ENCODE data around the gene ANGEL1. TPM values are rescaled to one million over a fixed set of nuclear protein-coding genes. Genes with fewer than 3 reads are reported as not detected.

The ANGEL1 gene
- total and polyA plus RNA-seq, 2 experiments from 2014 or later, result 5.3 to 31.6 TPM

- Histone ChIP-seq H3K36me3 (ENCODE audit: insufficient read depth) (peaks cover 4% of the 10 kb centered on the region; the same call in 1 of the 2 replicates), H3K27ac (ENCODE audit: low read depth) (no peak overlapping the region), H3K79me2 (replicated peaks; ENCODE audit: insufficient read depth) (no peaks in the 10 kb centered on the region), H3K4me1 (ENCODE audit: insufficient read depth) (no peaks in the 10 kb centered on the region), H3K27me3 (ENCODE audit: insufficient read depth) (no peaks in the 10 kb centered on the region), H3K4me3 (no peak overlapping the region), H3F3A (replicated peaks; ENCODE audit: low read depth) (no peaks in the 10 kb centered on the region), H2AFZ (no peak overlapping the region), H3K4me2 (no peak overlapping the region), H3K9me2 (ENCODE audit: insufficient read depth) (no peaks in the 10 kb centered on the region), H4K20me1 (replicated peaks; ENCODE audit: insufficient read depth) (0 out of 2 replicates have a peak, but pooled peaks cover 3% of the 10 kb centered on the region)
- Mint-ChIP-seq H3K4me1 (peaks cover 12% of the 10 kb centered on the region; the same call in 2 of the 3 replicates), H3K27ac (no peak overlapping the region), H3K9me3 (no peaks in the 10 kb centered on the region), H3K27me3 (ENCODE audit: insufficient read depth, low read depth, poor library complexity) (peaks cover 5% of the 10 kb centered on the region), H3K4me3 (no peak overlapping the region), H3K36me3 (ENCODE audit: low read depth) (peaks cover 47% of the 10 kb centered on the region)
- no peak for TF ChIP-seq STAT1 (IDR thresholded peaks at IDR 0.05; ENCODE audit: unreplicated experiment)
- no peak for TF ChIP-seq ZNF331 (CRISPR knock-in tag; IDR thresholded peaks at IDR 0.05; ENCODE audit: low read depth)
- TF ChIP-seq EZH2 (IDR thresholded peaks at IDR 0.05; ENCODE audit: low read depth, unreplicated experiment), result no peak
- TF ChIP-seq JUNB (IDR thresholded peaks at IDR 0.05; ENCODE audit: unreplicated experiment), result no peak
- no peak for TF ChIP-seq POLR2AphosphoS5 (IDR thresholded peaks at IDR 0.05; ENCODE audit: low read depth)
- no peak for TF ChIP-seq CREB1 (CRISPR knock-in tag; IDR thresholded peaks at IDR 0.05; ENCODE audit: low read depth)
- TF ChIP-seq, protein P1, sequence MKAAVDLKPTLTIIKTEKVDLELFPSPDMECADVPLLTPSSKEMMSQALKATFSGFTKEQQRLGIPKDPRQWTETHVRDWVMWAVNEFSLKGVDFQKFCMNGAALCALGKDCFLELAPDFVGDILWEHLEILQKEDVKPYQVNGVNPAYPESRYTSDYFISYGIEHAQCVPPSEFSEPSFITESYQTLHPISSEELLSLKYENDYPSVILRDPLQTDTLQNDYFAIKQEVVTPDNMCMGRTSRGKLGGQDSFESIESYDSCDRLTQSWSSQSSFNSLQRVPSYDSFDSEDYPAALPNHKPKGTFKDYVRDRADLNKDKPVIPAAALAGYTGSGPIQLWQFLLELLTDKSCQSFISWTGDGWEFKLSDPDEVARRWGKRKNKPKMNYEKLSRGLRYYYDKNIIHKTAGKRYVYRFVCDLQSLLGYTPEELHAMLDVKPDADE (IDR thresholded peaks at IDR 0.05), result no peak
- TF ChIP-seq, protein P2, sequence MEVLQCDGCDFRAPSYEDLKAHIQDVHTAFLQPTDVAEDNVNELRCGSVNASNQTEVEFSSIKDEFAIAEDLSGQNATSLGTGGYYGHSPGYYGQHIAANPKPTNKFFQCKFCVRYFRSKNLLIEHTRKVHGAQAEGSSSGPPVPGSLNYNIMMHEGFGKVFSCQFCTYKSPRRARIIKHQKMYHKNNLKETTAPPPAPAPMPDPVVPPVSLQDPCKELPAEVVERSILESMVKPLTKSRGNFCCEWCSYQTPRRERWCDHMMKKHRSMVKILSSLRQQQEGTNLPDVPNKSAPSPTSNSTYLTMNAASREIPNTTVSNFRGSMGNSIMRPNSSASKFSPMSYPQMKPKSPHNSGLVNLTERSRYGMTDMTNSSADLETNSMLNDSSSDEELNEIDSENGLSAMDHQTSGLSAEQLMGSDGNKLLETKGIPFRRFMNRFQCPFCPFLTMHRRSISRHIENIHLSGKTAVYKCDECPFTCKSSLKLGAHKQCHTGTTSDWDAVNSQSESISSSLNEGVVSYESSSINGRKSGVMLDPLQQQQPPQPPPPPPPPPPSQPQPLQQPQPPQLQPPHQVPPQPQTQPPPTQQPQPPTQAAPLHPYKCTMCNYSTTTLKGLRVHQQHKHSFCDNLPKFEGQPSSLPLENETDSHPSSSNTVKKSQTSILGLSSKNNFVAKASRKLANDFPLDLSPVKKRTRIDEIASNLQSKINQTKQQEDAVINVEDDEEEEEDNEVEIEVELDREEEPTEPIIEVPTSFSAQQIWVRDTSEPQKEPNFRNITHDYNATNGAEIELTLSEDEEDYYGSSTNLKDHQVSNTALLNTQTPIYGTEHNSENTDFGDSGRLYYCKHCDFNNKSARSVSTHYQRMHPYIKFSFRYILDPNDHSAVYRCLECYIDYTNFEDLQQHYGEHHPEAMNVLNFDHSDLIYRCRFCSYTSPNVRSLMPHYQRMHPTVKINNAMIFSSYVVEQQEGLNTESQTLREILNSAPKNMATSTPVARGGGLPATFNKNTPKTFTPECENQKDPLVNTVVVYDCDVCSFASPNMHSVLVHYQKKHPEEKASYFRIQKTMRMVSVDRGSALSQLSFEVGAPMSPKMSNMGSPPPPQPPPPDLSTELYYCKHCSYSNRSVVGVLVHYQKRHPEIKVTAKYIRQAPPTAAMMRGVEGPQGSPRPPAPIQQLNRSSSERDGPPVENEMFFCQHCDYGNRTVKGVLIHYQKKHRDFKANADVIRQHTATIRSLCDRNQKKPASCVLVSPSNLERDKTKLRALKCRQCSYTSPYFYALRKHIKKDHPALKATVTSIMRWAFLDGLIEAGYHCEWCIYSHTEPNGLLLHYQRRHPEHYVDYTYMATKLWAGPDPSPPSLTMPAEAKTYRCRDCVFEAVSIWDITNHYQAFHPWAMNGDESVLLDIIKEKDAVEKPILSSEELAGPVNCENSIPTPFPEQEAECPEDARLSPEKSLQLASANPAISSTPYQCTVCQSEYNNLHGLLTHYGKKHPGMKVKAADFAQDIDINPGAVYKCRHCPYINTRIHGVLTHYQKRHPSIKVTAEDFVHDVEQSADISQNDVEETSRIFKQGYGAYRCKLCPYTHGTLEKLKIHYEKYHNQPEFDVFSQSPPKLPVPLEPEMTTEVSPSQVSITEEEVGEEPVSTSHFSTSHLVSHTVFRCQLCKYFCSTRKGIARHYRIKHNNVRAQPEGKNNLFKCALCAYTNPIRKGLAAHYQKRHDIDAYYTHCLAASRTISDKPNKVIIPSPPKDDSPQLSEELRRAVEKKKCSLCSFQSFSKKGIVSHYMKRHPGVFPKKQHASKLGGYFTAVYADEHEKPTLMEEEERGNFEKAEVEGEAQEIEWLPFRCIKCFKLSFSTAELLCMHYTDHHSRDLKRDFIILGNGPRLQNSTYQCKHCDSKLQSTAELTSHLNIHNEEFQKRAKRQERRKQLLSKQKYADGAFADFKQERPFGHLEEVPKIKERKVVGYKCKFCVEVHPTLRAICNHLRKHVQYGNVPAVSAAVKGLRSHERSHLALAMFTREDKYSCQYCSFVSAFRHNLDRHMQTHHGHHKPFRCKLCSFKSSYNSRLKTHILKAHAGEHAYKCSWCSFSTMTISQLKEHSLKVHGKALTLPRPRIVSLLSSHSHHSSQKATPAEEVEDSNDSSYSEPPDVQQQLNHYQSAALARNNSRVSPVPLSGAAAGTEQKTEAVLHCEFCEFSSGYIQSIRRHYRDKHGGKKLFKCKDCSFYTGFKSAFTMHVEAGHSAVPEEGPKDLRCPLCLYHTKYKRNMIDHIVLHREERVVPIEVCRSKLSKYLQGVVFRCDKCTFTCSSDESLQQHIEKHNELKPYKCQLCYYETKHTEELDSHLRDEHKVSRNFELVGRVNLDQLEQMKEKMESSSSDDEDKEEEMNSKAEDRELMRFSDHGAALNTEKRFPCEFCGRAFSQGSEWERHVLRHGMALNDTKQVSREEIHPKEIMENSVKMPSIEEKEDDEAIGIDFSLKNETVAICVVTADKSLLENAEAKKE (CRISPR knock-in tag; IDR thresholded peaks at IDR 0.05), result no peak
- TF ChIP-seq EZH2phosphoT487 (IDR thresholded peaks at IDR 0.05; ENCODE audit: unreplicated experiment), result no peak
- TF ChIP-seq, protein P3, sequence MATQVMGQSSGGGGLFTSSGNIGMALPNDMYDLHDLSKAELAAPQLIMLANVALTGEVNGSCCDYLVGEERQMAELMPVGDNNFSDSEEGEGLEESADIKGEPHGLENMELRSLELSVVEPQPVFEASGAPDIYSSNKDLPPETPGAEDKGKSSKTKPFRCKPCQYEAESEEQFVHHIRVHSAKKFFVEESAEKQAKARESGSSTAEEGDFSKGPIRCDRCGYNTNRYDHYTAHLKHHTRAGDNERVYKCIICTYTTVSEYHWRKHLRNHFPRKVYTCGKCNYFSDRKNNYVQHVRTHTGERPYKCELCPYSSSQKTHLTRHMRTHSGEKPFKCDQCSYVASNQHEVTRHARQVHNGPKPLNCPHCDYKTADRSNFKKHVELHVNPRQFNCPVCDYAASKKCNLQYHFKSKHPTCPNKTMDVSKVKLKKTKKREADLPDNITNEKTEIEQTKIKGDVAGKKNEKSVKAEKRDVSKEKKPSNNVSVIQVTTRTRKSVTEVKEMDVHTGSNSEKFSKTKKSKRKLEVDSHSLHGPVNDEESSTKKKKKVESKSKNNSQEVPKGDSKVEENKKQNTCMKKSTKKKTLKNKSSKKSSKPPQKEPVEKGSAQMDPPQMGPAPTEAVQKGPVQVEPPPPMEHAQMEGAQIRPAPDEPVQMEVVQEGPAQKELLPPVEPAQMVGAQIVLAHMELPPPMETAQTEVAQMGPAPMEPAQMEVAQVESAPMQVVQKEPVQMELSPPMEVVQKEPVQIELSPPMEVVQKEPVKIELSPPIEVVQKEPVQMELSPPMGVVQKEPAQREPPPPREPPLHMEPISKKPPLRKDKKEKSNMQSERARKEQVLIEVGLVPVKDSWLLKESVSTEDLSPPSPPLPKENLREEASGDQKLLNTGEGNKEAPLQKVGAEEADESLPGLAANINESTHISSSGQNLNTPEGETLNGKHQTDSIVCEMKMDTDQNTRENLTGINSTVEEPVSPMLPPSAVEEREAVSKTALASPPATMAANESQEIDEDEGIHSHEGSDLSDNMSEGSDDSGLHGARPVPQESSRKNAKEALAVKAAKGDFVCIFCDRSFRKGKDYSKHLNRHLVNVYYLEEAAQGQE (IDR thresholded peaks at IDR 0.05; ENCODE audit: unreplicated experiment), result no peak
- no peak for TF ChIP-seq ZNF114 (CRISPR knock-in tag; IDR thresholded peaks at IDR 0.05)
- TF ChIP-seq NANOG (IDR thresholded peaks at IDR 0.05; ENCODE audit: borderline replicate concordance), result no peak
- no peak for TF ChIP-seq CTCF (conservative IDR thresholded peaks at IDR 0.05; ENCODE audit: low read depth in 2 of 2)
- DNase-seq (ENCODE audit: low spot score), result no peak
- ATAC-seq, result no peak
Measured at GRCh38 chr14:76784266-76784874, 28.3 kb downstream of the ANGEL1 start.
